Measurements from ENCODE around the gene ITIH1.

ITIH1 gene

DNA sequence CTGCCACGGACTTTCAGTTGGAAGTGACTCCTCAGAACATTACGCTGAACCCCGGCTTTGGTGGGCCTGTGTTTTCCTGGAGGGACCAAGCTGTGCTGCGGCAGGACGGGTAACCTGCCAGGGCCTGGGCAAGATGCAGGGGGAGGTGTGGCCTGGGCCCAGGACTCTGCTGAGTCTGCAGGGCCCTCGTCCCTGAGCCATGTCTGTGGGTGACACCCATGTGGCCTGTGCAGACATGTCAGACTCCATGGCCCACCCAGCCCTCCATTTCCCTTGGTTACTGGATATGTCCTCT, 12.3 kb downstream of the ITIH1 start:
- no peak for DNase-seq (ENCODE audit: low read depth)

DNA sequence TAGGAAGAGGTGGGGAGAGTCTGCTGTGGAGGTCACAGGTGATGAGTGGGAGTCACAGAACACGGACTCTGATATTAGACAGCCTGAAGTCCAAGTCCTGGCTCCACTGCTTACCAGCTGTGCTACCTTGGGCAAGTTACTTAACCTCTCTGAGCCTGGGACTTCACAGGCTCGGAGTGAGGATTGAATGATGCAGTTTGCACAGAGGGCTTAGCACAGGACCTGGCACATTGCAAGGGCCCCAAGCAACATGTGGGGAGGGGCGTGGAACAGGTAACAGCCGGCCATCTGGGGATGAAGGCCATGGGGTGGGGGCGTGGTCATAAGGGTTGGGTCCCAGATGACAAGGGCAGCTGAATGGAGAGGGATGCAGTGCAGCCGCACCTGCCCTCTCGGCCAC, 12.9 kb downstream of the ITIH1 start:
- no peak for DNase-seq (ENCODE audit: low read depth)

DNA sequence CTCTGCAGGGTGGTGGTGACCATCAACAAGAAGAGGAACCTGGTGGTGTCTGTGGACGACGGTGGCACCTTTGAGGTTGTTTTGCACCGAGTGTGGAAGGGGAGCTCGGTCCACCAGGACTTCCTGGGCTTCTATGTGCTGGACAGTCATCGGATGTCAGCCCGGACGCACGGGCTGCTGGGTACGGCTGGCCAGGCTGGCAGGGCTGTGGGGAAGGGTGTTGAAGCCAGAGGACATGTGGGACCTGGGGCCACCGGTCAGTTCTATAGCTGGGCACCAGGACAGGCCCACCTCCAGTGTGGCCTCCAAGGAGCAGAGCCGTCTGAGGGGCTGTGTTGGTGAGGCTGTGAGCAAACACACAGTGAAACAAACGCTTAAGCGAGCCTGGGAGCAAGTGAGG, 13.3 kb downstream of the ITIH1 start:
- no peak for DNase-seq (ENCODE audit: low read depth)

DNA sequence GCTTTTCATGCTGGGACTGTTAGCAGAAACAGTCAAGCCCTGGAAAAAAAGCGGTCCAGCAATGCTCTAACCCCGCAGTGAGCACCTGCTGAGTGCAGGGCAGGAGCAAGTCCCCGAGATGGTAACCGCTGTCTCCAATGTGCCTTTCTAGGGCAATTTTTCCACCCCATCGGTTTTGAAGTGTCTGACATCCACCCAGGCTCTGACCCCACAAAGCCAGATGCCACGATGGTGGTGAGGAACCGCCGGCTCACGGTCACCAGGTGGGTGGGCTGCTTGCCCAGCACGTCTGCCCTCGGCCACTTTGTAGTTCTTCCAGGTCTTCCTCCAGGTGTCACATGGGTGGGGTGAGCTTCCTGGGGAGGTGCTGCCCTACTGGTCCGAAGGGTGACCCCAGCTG, 14.0 kb downstream of the ITIH1 start:
- no peak for DNase-seq (ENCODE audit: low read depth)

DNA sequence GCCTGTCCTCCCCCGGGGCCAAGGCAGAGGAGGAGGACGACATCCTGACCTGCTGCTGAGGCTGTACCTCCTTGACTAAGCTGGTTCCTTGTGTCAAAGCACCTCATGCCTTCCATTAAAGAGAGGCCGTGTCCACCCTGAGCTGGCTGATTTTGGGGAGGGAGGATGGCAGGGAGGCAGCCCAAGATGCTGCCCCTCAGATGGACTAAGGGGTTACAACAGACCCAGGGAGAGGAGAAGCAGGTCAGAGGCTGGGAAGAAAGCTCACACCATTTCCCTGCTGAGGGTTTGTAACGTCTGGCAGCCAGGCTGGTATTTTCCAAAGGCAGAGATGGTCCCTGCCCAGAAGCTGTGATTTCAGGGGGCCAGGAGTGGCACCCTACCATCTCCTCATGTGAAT, 14.5 kb downstream of the ITIH1 start:
- no peak for DNase-seq (ENCODE audit: low read depth)

DNA sequence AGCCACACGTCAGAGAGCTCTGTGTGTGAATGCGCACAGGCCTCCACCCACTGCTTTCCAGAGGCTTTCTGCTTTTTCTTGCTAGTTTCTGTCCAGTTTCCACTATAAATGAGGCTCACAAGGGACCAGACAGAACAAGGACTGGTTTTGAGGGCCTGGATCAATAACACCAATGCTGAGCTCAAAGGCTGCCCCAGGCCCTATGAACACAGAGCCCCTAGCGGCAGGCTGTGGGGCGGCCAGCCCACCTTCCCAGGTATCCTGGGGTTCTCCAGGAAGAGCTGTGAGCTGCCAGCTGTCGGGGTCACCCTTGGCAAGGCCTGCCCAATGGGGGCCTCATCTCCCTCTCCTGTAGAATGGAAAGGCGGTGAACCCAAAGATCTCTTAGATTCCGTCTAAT, 15.0 kb downstream of the ITIH1 start:
- DNase-seq (ENCODE audit: low read depth), result no peak

DNA sequence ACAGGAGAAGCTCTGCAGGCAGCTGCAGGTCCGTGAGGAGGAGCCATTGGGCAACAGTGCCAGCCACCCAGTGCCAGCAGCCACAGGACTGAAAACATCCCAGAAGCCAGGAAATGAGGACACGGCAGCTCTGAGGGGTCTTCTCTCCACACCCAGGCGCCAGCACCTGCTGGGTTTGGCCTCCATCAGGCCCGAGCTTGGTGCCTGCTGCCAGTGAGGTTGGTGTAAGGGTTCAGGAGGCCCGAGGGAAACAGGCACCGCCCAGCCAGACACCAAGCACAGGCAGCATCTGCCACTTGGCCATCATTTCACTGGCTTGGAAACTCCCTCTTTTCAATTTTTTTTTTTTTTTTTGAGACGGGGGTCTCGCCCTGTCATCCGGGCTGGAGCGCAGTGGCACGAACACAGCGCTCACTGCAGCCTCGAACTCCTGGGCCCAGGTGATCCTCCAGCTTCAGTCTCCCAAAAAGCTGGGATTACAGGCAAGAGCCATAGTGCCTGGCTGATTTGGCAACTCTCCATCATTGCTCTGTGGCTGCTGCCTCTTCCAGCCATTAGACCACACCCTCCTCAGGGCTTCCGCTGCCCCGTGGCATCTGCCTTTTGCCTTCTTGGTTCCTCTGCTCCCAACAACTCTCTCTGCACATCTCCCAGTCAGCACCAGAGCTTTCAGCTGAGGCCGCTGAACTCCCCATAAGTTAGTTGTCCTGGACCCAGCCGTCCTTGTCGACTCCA, 15.7 kb downstream of the ITIH1 start:
- no peak for DNase-seq (ENCODE audit: low read depth)

DNA sequence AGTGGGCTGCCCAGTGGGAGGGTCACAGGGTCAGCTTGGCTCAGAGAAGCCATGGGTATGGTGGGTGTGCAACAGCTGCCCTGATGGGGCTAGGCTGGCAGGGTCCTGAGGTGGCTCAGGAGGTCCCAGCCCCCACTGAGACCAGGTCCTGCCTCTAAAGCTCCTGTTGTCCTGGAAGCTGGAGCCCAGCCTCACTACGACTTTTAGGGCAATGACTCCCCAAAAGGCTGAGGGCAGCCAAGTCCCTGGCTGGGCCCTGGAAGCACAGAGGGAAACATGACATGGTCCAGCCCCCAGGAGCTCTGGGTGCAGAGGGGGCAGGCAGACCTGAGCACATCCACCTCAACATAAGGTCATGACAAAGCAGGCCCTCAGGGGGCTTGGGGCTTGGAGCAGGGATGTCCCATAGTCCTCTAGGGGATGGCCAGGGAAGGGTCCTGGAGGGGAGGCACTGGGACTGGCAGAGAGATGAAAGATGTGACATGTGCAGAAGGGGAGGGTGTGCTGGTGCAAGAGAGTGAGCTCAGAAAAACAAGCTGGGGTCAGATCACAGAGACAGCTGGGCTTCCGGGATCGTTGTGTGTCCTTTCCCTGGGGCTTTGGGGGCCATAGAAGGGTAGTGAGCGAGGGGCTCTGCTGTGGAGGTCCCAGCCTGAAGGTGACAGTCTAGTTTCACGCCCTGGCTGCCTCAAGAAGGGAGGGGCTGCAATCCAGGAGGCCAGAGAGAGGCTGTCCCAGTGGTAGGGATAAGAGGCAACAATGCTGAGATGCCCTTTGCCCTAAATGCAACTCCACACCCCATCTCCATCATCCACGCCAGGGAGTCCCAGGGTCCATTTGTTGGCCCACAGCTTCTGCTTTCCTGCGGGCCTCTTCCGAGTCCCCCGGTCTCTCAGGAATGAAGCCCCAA, 16.6 kb downstream of the ITIH1 start:
- DNase-seq (ENCODE audit: low read depth), result no peak

DNA sequence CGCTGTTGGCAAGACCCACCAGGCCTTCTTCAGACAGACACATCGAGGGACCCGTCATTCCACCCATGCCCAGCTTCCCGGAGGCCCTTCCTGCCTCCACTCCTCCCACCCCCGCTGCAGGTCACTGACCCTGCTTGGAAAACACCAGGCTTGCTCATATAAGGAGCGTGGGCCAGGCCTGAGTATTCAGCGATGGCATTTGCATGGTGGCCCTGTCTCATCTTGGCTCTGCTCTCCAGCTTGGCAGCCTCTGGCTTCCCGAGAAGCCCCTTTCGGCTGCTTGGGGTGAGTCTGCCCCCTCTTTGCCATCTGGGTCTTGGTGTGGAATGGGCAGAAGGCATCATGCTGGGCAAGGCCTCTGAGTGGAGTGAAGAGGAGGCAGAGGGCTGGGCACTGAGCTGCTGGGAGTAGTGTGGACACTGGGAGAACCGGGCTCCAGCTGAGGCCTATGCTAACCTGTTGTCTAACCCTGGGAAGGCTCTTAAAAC, 17.3 kb downstream of the ITIH1 start, which contains the start of gene ITIH3:
TSS of gene ITIH3 (plus strand) at position 185 of the 488 bp plus-strand sequence. CDS start at position 193, 8 bp downstream.
- no peak for DNase-seq (ENCODE audit: low read depth)

DNA sequence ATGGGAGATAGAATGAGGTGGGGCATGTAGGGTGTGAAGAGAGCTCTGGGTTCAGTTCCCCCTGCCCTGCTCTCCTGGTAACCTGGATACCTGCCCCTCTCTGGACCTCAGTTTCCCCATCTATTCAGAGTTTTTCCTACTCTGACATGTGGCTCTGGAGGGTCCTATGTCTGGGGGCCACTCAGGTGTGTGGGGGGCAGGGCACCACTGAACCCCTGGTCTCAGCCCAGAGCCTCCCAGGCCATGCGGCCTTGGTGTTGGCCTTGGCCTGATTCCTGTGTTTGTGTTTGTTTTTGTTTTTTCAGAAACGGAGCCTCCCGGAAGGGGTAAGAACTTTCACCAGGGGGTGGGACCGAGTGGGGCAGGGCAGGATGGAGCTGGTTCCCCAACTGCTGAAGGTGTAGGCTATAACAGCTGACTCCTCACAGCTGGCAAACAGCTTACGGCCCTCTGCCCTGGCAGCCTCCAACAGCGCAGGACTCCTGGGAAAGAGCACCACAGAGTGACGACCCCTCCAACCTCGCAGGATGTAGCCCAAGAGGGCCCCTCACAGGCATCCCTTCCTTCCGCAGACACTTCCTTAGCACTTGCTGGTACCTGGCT, 18.0 kb downstream of the ITIH1 start:
- DNase-seq (ENCODE audit: low read depth), result no peak

DNA sequence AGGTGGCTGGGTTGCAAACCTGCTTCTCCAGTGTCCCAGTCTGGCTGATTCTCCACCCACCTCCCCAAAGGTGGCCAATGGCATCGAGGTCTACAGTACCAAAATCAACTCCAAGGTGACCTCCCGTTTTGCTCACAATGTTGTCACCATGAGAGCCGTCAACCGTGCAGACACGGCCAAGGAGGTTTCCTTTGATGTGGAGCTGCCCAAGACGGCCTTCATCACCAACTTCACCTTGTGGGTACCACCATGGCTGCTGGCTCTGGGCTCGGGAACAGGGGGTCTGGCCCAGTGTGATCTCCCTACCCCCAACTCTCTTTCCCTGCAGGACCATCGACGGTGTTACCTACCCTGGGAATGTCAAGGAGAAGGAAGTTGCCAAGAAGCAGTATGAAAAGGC, 19.0 kb downstream of the ITIH1 start:
- DNase-seq (ENCODE audit: low read depth), result no peak

DNA sequence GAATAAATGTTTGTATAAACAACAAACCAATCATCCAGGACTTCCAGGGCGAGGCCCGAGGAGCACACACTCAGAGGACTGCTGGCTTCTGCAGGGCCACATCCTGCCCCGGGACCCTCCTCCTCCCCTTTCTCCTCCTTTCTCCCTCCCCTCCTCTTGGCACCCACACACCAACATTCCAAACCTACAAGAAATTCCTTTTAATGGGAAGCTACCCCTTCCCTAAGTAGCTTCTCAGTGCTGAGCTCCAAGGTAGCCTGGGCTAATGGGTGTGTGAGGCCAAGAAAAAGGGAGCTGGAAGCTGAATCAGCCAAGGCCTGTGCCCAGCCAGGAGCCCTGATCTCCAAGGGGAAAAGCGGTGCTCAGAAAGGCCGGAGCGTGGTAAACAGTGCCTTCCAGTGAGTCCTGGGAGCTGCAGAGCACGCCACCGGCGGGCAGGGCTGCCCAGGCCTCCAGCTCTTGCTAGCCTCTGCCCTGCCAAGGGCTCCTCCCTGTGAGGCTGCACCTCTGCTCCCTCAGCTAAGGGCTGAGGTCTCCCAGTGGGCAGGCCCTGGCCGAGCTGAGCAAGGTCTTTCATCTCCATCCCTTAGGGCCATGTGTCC, 21.1 kb downstream of the ITIH1 start:
- DNase-seq (ENCODE audit: low read depth), result no peak

DNA sequence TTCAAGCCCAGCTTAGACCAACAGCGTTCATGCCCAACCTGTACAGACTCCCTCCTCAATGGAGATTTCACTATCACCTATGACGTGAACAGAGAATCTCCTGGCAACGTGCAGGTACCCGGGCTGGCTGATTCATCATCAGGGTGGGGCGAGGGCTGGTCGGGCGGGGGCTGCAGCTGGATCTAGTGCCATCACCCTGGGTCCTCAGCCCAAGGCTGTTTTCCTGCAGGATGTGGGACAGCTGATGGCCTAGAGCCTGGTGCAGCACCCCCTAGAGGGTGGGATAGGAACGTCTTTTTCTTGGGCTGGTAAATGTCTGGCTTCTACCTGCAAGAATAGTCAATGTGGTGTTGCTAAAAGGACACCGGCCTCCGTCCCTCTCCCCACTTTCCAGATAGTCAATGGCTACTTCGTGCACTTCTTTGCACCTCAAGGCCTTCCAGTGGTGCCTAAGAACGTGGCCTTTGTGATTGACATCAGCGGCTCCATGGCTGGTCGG, 21.6 kb downstream of the ITIH1 start:
- DNase-seq (ENCODE audit: low read depth), result peak; percentile 8

DNA sequence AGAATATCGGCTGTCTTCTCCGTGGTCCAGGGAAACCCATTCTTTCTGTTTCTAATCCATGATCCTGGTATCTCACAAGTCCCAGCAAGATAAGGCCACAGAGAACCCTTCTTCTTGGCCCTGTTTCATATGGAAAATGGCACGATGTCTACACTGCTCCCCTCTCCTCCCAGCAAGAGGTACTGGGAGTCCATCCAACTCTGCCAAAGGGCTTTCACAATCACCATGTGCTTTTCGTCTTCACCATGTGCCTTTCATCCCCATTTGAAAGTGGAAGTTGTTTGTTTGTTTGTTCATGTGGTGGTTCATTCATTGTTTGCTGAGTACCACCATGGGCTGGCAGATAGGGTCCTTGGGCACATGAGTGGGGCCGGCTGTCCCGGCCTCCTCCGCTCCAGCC, 22.7 kb downstream of the ITIH1 start:
- peak; percentile 31 for DNase-seq (ENCODE audit: low read depth)

DNA sequence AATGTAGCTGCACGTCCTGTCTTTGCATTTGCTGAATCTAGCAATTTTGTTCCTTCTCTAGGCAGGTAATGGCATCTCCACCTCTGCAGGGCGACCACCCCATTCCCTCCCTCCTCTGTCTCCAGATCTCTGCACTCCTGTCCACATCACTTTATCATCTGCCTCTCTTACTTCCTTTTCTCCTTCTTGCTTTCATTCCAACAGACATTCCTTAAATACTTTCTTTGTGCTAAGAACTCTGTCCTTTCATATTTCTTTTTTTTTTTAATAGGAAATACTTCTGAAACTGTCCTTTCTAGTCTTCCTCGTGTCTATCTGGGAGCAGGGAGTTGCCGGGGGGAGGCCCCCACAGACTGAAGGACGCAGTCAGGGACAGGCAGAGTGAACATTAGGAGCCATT, 24.4 kb downstream of the ITIH1 start:
- DNase-seq (ENCODE audit: low read depth), result no peak

DNA sequence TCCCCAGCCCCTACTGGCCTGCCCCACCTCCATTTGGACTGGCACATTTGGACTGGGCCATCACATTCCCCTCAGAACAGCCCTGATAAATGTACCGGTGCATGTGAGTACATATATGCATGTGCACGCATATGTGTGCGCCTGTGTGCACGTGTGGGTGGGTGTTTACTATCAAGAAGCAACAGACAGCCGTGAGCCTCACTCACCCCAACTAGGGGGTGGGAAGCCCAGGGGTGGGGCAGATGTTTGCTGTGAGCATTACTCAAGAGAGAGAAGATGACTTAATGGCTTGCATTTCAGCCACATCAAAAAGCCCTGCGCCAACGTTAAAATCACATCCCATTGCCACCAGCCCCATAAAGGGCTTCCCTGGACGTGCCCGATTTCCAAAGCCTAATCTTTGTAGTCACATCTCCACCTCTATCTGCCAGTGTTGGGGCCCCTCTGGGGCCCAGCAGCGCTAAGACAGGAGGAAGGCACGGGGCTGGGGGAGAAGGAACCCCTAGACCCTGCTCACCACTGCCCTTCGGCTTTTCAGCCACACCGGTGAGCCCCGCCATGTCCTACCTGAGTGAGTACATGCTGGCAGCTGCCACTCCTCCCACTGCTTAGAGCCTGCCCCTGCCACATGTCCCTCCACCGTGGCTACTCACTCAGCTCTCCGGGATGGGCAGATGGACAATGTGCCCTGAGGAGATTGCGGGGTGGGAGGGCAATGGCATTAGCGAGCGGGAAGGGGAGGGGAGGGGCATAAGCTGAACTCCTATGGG, 28.1 kb downstream of the ITIH1 start:
- no peak for DNase-seq (ENCODE audit: low read depth)

DNA sequence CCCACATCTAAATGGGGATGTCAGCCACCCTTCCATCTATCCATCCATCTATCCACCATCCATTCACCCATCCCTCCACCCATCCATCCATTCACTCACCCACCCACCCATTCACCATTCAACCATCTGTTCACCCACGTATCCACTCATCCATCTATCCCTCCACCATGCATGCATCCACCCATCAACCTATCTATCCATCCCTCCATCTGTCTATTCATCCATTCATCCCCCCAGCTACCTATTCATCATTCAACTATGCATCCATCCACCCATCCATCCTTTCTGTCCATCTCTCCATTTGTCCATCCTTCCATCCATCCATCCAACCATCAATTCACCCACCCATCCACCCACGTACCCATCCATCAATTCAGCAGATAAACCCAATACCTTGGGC, 31.8 kb downstream of the ITIH1 start:
- DNase-seq (ENCODE audit: low read depth), result no peak

DNA sequence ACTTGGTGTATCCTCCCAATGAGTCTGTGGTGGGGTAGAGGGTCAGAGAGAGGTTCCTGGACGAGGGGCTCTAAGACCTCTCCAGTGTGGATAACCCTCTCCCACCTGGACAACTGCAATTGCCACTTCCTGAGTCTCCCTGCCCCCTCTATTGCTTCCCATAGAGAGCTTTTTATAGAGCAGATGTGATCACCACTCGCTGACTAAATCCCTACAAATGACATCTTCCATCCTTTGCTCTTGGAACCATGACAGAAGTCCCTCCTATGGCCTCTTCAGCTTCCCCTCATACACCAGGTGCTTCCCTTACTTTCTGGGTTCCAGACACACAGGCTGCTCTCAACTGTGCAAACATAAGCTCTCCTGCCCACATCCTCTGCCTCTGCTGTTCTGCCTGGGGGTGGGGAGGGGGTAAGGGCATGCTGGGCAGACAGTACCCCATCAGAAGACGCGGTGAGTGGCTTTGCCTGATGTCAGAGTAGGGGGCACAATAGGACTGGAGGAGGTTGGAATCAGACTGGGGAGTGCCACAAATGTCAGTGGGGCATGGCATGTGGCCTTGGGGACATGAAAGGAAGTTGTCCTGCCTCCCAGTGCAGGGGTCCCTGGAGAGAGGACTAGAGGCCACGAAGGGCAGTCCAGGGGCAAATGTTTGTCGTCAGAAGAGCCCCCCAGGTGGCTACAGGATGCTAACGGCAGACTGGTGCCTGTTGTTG, 32.4 kb downstream of the ITIH1 start:
- no peak for DNase-seq (ENCODE audit: low read depth)

DNA sequence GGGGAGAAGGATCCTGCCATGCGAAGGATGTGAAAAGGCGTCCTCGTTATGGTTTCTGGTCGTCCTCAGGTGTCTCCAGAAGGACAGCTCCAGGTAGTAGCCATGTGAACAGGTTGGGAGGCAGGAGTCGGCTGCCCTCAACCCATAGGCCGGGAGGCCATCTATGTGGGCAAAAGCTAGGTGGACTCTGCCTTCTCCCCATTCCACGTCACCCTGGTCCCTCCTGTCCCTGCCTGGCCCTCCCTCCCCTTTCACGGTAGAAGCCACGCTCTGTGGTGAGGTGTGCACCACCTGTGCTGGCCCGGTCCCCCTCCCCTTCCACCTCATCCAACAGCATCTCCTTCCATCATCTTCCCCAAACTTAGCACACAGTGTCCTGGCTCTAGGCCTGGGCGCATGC, 33.5 kb downstream of the ITIH1 start:
- DNase-seq (ENCODE audit: low read depth), result no peak

DNA sequence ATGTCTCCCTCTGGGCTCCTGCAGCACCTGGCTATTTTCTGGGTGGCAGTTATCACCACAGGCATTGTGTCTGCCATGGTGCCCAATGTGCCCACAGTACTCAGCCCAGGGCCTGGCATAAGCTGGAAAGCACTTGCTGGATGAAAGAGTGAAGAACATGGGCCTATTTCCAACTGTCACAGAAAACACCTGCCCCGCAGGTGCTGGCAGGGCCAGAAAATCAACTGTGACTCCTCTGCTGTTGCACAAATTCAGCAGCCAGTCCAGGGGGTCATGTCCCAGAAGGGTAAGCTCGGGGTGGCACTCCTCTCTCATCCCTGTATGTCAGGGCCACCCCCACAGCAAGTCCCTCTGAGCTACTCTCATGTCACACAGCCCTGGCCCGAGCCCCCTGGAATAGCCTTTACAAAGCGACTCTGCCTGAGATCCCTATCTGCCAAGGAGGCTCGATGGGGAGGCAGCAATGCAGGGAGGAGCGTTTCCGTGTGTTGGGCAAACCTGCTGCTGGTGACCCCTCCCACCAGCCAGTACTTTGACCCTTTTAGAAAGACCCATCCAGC, 34.1 kb downstream of the ITIH1 start:
- no peak for DNase-seq (ENCODE audit: low read depth)

DNA sequence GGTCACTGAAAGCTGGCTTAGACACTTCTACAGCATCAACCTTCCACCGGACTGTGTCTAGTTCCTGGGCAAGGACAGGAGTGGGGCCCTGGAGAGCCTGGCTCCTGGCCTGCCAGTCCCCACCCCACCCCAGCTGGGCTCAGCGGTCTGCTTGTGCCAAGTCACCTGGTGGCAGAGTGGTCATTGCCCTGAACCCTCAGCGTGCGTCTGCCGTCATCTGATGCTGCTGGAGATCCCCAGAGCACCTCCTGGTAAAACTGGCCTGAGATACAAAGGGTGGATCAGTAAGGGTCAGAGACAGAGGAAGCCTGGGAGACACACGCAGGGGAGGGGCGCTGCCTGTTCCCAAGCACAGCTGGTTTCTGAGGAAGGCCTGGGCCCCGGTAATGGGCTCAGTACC, 36.4 kb downstream of the ITIH1 start:
- no peak for DNase-seq (ENCODE audit: low read depth)
